NB4 (cell line): Measurements from ENCODE around the gene PGGHG.

Experiments
- CTCF ChIP-seq: IDR thresholded peaks from one replicate; pipeline ENCODE4 v1.5.1; 2012; ENCODE audit warnings: low read depth, low read length
- MAX ChIP-seq: IDR thresholded peaks from 2 replicates; pipeline ENCODE4 v1.6.1; 2011; ENCODE audit warnings: low read depth, low read length
- POLR2A ChIP-seq: IDR thresholded peaks from 2 replicates; pipeline ENCODE4 v1.6.1; 2011; ENCODE audit warnings: mild to moderate bottlenecking; ENCODE audit not compliant: insufficient read length; ENCODE audit errors: extremely low read depth

GRCh38 chr11:249062-249461 is 39.9 kb upstream of the PGGHG start:
- no peak for TF ChIP-seq CTCF
- no peak for TF ChIP-seq POLR2A
- no peak for TF ChIP-seq MAX
